A673 (cell line): ENCODE results near the gene MYOCD. TPM values are rescaled to one million over a fixed set of nuclear protein-coding genes. Genes with fewer than 3 reads are reported as not detected.

Experiments
- BruUV-seq: library from RNA; stranded (reverse); fragments of 400-500 nt; replicated peaks from 2 replicates; lab custom pipeline; 2021; lab: Mats Ljungman, UMichigan
- CTCF ChIA-PET: fragments of 300-600 bp; sonication (Branson Sonifier 250); formaldehyde crosslinking; loops from one replicate; lab custom pipeline; 2022; ENCODE audit warnings: antibody characterized with exemption; lab: Charles Lee
- POLR2A ChIA-PET: fragments of 300-600 bp; sonication (Branson Sonifier 250); formaldehyde crosslinking; loops from one replicate; lab custom pipeline; 2022; ENCODE audit warnings: antibody characterized with exemption; ENCODE audit not compliant: low non-redundant PET; lab: Charles Lee
- DNase-seq: peaks from one replicate; pipeline ENCODE4 v3.0.0-alpha.2; 2015; ENCODE audit warnings: low spot score
- H3K27ac ChIP-seq: fragments of 200-600 bp; sonication (generic); 2 replicates; pipeline ENCODE4 v1.5.1; 2016; ENCODE audit warnings: mixed run types, low read depth, mild to moderate bottlenecking, mixed read lengths, antibody characterized with exemption, low read length; ENCODE audit not compliant: poor library complexity, severe bottlenecking
- H3K27me3 ChIP-seq: fragments of 200-600 bp; sonication (generic); replicated peaks from 2 replicates; pipeline ENCODE4 v1.6.1; 2017; ENCODE audit warnings: mixed run types, low read depth, mild to moderate bottlenecking, mixed read lengths, antibody characterized with exemption, low read length; ENCODE audit not compliant: insufficient read depth, poor library complexity
- H3K36me3 ChIP-seq: fragments of 200-600 bp; sonication (generic); 2 replicates; pipeline ENCODE4 v1.6.1; 2016; ENCODE audit warnings: mixed run types, mild to moderate bottlenecking, mixed read lengths, antibody characterized with exemption, low read length; ENCODE audit not compliant: insufficient read depth, poor library complexity, severe bottlenecking
- H3K4me1 ChIP-seq: fragments of 200-600 bp; sonication (generic); 2 replicates; pipeline ENCODE4 v1.6.1; 2017; ENCODE audit warnings: mixed run types, mild to moderate bottlenecking, mixed read lengths, antibody characterized with exemption, low read length; ENCODE audit not compliant: insufficient read depth, poor library complexity, severe bottlenecking
- H3K4me3 ChIP-seq: fragments of 200-600 bp; sonication (generic); 2 replicates; pipeline ENCODE4 v1.5.1; 2016; ENCODE audit warnings: low read depth, mixed run types, mild to moderate bottlenecking, mixed read lengths, low read length; ENCODE audit not compliant: poor library complexity, severe bottlenecking
- H3K9me3 ChIP-seq: fragments of 200-600 bp; sonication (generic); 2 replicates; pipeline ENCODE4 v1.6.1; 2016; ENCODE audit warnings: mixed run types, low read depth, mild to moderate bottlenecking, mixed read lengths, antibody characterized with exemption, low read length; ENCODE audit not compliant: poor library complexity, severe bottlenecking
- EZH2 ChIP-seq: fragments of 200-600 bp; sonication (generic); IDR thresholded peaks from 2 replicates; pipeline ENCODE4 v1.6.1; 2017; ENCODE audit warnings: borderline replicate concordance, low read depth, mild to moderate bottlenecking, mixed read lengths, antibody characterized with exemption, low read length; ENCODE audit not compliant: poor library complexity, severe bottlenecking
- intact Hi-C: fragments of 100-400 bp; cut with micrococcal nuclease; formaldehyde crosslinking; loops from one replicate; pipeline ENCODE4 v1.10.0; 2022; ENCODE audit not compliant: unreplicated experiment
- total RNA-seq: library from RNA; stranded (reverse); gene quantifications from 2 replicates; pipeline ENCODE4 v1.2.3, GENCODE V29; 2021
- TF ChIP-seq, protein P1 (sequence below): fragments of 300-800, 200-600 bp; sonication (generic); conservative IDR thresholded peaks from 2 replicates; pipeline ENCODE4 v1.5.1; 2017; ENCODE audit warnings: low read depth, mild to moderate bottlenecking, antibody characterized with exemption, low read length, moderate library complexity, mixed read lengths

MYOCD gene
- total RNA-seq, 1 experiment from 2014 or later = not detected

DNA sequence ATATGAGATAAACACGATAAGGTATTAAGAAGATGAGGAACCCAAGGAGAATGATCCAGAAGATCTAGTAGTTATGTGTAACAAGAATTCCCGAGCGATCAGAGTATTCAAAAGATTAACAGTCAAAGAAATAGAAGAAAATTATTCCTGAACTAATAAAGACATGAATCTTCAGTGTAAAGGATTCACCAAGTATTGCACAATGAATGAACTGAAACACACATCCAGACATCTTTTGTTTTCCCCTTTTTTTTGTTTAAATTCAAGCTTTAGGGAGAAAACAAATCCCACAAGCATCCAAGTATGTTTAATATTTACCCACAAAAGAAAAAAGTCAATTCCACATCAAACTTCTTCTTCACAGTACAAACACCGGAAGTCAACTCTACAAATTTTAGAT, 23.7 kb upstream of the MYOCD start:
- ChIA-PET CTCF (no interaction called here), POLR2A (no interaction called here)
- H3K36me3 ChIP-seq = no peaks in the 10 kb centered on the region
- intact Hi-C loops = no loop called here
- no TSS peak for BruUV-seq
- DNase-seq = no peak
- H3K27me3 ChIP-seq = no peaks in the 10 kb centered on the region
- H3K27ac ChIP-seq = no peak overlapping the region
- H3K4me3 ChIP-seq = no peak overlapping the region
- no peaks in the 10 kb centered on the region for H3K9me3 ChIP-seq
- no peaks in the 10 kb centered on the region for H3K4me1 ChIP-seq
- TF ChIP-seq EZH2 = no peak
- TF ChIP-seq, protein P1, sequence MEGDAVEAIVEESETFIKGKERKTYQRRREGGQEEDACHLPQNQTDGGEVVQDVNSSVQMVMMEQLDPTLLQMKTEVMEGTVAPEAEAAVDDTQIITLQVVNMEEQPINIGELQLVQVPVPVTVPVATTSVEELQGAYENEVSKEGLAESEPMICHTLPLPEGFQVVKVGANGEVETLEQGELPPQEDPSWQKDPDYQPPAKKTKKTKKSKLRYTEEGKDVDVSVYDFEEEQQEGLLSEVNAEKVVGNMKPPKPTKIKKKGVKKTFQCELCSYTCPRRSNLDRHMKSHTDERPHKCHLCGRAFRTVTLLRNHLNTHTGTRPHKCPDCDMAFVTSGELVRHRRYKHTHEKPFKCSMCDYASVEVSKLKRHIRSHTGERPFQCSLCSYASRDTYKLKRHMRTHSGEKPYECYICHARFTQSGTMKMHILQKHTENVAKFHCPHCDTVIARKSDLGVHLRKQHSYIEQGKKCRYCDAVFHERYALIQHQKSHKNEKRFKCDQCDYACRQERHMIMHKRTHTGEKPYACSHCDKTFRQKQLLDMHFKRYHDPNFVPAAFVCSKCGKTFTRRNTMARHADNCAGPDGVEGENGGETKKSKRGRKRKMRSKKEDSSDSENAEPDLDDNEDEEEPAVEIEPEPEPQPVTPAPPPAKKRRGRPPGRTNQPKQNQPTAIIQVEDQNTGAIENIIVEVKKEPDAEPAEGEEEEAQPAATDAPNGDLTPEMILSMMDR = no peak

DNA sequence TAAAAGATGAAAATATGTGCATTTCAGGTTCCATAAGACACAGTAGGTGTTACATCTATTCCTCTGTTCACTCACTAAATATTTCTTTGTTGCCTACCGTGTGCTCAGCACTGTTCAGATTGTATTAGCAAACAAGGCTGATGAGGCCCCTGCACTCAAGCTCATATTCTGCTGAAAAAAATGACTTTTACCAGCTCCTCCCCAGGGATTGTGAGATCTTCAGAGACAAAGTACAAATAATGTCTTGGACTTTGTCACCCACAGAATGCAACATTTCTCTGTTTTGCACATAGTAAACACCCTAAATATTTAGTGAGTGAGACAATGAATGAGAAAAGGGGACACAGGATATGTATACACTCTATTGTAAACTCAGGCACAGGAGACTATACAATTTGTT, 21.9 kb upstream of the MYOCD start:
- no TSS peak for BruUV-seq
- no peak overlapping the region for H3K4me3 ChIP-seq
- ChIA-PET CTCF (no interaction called here), POLR2A (no interaction called here)
- H3K36me3 ChIP-seq = no peaks in the 10 kb centered on the region
- H3K27me3 ChIP-seq = peaks cover 7% of the 10 kb centered on the region
- intact Hi-C loops = no loop called here
- H3K9me3 ChIP-seq = no peaks in the 10 kb centered on the region
- DNase-seq = no peak
- no peaks in the 10 kb centered on the region for H3K4me1 ChIP-seq
- H3K27ac ChIP-seq = no peak overlapping the region
- TF ChIP-seq, protein P1 = no peak
- no peak for TF ChIP-seq EZH2

DNA sequence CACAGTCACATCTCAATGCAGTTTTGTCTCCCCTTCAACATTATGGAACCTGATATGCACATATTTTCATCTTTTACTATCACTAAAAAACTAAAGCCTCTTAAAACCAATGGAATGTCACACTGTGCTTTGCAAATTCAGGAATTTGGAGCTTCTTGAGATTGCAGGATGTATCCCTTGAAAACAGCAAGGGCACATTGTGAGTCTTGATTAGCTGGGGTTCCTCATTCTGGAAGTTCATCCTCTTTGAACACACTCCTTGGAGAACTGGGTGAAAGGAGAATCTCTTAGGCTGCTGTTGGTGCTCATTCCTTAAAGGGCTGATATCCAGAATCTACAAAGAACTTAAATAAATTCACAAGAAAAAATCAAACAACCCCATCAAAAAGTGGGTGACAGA, 21.1 kb upstream of the MYOCD start:
- Histone ChIP-seq H3K27me3 (peaks cover 14% of the 10 kb centered on the region), H3K4me3 (no peak overlapping the region), H3K36me3 (no peaks in the 10 kb centered on the region), H3K4me1 (no peaks in the 10 kb centered on the region), H3K9me3 (no peaks in the 10 kb centered on the region), H3K27ac (no peak overlapping the region)
- CTCF ChIA-PET = no interaction called here
- POLR2A ChIA-PET = no interaction called here
- TF ChIP-seq, protein P1 = no peak
- TF ChIP-seq EZH2 = no peak
- DNase-seq = no peak
- intact Hi-C loops = no loop called here
- no TSS peak for BruUV-seq
